ENCODE results near the gene STARD3NL.
"Not testable (repeated sequence)": the region's sequence is repeated elsewhere in the genome, so short reads cannot be mapped to it uniquely, and the experiment has no call there.

STARD3NL gene

DNA sequence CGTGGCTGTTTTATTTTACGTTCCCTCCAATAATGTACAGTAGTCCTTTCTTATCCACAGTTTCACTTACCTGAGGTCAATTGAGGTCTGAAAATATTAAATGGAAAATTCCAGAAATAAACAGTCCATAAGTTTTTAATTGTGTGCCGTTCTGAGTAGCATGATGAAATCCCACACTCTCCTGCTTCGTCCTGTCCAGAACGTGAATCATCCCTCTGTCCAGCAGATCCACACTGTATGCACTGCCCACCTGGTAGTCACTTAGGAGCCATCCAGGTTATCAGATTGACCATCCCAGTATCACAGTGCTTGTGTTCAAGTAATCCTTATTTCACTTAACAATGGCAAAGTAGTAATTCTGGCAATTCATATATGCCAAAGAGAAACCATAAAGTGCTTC lies 46.3 kb downstream of the STARD3NL start:
- no peak for DNase-seq

DNA sequence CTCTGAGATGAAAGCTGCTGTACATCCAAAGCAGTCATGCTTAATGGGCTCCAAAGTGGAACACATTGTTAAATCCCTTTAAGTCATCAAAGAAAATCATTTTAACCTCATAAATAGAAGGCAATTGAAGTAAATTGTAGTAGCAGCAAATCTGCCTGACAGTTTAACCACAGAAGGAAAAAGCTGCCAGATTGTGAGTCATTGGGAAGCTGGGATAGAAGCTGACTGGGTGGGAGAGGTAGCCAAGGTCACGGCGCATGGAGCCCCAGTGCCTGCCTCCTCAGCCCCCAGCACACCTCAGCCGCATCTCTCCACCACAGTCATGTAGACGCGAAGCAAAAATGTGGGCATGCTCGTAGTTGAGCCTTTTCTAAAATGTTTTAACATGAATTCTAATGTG lies 51.3 kb downstream of the STARD3NL start:
- no peak for DNase-seq

DNA sequence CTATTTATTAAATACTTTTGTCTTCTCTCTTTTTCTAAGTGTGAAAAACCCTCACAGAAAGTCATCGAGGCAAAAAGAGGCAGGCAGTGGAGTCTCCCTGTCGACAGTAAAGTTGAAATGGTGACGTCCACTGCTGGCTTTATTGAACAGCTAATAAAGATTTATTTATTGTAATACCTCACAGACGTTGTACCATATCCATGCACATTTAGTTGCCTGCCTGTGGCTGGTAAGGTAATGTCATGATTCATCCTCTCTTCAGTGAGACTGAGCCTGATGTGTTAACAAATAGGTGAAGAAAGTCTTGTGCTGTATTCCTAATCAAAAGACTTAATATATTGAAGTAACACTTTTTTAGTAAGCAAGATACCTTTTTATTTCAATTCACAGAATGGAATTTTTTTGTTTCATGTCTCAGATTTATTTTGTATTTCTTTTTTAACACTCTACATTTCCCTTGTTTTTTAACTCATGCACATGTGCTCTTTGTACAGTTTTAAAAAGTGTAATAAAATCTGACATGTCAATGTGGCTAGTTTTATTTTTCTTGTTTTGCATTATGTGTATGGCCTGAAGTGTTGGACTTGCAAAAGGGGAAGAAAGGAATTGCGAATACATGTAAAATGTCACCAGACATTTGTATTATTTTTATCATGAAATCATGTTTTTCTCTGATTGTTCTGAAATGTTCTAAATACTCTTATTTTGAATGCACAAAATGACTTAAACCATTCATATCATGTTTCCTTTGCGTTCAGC lies 52.0 kb downstream of the STARD3NL start:
- DNase-seq: no peak

DNA sequence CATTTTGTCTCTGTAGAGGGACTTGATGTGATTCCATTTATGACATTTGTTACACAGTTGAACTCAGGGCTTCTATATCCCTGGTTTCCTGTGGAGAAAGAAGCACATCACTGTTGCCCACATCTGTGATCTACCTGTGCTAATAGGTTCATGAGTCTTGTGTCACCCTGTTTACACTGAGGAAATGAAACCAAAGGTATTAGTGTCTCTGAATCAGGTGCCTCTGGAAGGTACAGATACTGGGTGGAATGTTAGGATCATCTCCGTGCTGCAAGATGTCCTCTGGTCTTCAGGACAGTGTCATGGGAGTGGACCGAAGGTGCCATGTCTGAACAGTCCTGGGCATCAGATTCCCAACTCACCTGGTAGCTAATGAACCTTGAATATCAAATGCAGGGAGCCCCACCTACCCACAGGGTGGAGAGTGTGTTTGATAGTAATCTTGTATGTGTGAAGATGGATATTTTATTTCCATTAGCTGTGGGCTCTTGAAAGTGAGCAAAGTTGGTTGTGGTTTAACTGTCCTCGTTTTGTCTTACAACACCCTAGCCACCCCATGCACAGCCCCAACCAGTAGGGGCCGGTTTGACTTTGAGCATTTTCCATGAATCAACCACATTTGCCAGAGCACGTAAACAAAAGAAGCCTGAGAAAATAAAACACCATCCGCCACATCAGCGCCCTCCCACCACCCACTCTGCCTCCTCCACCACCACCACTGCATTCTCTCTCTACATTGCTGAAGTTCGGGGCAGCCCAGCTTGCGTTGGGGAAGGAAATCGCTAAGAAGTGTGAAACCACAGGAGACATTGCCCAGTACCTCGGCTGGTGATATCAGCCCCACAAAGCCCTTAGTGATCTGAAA lies 54.7 kb downstream of the STARD3NL start:
- peak; percentile 20 for DNase-seq

DNA sequence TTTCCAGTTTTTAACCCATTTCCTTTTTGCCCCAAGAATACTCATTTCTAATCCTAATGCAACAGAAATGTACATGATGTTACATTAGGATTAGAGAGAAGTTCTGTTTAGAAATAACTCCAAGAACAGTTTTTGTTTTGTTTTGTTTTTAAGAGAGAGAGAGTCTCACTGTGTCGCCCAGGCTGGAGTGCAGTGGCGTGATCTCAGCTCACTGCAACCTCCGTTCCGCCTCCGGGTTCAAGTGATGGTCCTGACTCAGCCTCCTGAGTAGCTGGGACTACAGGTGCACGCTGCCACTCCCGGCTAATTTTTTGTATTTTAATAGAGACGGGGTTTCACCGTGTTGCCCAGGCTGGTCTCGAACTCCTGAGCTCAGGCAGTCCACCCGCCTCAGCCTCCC lies 56.7 kb downstream of the STARD3NL start:
- DNase-seq: not testable (repeated sequence)

DNA sequence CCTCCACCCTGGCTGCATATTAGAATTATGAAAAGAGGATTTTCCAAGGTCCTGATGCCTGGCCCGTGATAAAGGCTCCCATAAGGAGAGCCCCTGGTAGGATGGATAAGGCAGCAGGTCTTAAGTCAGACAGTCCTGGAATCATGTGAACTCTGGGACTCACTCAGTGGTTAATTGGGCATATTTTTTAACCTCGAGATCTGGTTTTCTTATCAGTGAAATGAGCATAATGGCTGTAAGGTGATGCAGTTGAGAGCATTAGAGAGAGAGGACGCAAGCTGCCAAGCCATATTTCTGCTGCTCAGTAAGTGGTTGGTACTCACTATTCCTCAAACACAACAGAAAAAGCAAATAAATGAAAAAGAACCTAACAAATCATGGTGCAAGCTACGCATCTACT lies 57.6 kb downstream of the STARD3NL start:
- no peak for DNase-seq

DNA sequence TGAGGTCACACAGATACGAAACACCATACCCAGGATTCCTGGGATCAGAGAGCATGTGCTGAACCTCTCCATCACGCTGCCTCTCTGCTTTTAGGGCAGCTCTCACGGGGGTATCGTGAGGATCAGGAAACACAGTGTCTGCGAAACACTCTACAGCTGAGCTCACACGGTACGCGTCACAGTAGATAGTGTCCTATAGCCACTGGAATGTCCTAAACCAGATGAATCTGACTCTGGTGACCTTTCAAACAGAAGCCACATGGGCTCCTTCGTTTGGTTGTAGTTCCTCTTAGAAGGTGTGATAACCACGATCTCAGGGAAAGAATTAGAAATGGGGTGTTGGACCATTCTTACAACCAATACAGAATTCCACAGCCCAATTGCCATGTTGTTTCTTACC lies 61.1 kb downstream of the STARD3NL start:
- not testable (repeated sequence) for DNase-seq

DNA sequence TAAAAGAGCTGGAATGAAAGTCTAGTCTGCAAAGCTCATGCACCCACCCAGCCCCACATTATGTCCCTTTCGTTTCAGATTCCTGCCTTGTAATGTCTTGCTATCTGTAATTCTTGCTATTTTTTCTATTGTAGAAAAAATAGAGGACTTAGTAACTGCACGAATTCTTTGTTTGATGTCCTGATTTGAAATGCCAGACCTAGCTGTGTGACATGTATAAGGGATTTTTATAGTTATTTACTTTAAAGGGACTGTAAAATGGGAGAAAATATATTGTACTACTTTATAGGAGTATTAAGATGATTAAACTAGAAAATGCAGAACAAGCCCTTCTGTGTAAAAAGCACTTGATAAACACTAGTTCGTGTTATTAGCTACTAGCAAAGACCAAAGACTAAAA lies 63.0 kb downstream of the STARD3NL start:
- DNase-seq: no peak

DNA sequence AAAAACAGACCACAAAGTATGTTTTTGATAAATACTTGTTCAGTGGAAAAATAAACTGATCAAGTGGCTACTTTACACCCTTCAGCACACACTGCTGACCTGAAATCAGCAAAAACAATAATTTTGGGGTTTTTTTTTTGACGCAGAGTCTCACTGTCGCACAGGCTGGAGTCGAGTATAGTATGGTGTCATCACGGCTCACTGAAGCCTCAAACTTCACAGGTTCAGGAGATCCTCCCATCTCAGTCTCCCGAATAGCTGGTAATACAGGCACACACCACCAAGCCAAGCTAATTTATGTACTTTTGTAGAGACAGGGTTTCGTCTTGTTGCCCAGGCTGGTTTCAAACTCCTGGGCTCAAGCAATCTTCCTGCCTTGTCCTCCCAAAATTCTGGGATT lies 64.8 kb downstream of the STARD3NL start:
- DNase-seq: no peak

DNA sequence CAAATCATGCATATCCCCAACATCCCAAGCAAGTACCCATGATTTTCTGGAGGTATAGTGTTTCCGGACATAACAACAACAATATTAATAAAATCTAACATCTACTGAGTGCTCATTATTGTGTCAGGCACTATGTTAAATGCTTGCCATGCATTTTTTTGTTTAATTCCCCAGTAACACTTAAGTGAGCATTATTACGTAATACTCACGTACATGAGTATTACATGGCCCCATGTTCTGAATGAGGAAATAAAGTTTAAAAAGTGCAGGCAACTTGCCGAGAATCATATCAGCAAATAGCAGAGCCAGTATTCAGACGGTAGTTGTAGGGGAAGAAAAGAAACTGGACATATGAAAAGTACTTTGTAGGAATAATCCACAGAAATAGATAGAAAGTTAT lies 65.3 kb downstream of the STARD3NL start:
- not testable (repeated sequence) for DNase-seq

DNA sequence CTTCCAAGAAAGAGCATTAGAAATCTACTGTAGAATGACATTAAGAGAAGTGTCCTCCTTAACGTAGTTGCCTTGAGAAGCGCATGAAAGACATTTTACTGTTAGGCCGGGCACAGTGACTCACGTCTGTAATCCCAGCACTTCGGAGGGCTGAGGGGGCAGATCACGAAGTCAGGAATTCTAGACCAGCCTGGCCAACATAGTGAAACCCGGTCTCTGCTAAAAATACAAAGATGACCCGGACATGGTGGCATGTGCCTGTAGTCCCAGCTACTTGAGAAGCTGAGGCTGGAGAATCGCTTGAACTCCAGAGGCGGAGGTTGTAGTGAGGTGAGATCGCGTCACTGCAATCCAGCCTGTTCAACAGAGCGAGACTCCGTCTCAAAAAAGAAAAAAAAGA lies 66.5 kb downstream of the STARD3NL start:
- DNase-seq: no peak

DNA sequence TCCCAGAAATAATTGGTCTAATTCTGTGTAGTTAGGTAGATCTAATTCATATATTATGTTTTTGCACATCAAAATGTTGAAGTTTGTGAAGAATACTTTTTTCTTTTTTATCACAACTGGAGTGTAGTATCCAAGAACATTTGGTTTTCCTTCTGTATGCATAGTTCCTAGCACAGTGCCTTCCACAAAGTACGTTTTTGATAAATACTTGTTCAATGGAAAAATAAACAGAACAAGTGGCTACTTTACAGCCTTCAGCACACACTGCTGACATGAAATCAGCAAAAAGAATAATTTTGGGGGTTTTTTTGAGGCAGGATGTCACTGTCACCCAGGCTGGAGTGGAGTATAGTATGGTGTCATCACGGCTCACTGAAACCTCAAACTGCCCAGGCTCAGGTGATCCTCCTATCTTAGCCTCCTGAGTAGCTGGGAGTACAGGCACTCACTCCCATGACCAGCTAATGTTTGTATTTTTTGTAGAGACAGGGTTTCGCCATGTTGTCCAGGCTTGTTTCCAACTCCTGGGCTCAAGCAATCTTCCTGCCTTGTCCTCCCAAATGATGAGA lies 67.4 kb downstream of the STARD3NL start:
- DNase-seq: no peak

DNA sequence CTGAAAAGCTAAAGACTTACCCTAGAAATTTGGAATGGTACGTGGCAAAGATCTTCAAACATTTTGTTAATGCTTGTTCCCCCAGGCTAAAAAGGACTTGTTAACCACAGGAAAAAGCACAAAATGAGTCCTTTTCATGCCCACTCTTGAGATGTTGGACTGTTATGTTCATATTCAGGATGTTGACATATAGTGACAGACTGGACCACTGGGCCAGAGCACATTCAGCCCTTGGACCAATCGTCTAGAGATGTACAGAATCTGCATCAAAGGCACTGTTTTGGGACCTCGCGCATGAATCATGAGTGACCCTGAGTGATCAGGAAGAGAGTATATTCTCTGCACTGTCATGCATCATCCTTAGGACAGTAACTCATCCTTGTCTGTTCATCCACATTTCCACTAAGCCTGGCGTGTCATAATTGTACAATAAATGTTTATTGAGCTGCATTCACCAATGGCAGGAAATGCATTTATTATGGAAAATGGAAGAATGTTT lies 70.1 kb downstream of the STARD3NL start:
- DNase-seq: no peak

DNA sequence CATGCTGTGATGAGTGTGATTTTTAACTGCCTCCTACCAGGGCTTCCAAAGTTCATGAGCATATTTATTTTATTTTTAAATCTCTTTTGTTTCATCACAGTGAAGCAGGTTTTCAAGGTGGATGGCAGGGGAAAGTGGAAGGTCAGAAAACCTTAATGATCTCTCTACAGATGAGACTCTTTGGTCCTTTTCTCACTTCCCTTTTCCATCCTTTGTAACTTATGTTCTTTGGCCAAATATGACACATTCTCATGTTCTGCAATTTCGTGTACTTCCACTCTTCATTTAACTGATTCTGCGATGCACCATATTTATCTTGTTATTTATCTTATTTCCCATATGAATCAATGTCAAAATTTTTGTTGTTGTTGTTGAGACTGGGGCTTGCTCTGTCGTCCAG lies 71.8 kb downstream of the STARD3NL start:
- not testable (repeated sequence) for DNase-seq

DNA sequence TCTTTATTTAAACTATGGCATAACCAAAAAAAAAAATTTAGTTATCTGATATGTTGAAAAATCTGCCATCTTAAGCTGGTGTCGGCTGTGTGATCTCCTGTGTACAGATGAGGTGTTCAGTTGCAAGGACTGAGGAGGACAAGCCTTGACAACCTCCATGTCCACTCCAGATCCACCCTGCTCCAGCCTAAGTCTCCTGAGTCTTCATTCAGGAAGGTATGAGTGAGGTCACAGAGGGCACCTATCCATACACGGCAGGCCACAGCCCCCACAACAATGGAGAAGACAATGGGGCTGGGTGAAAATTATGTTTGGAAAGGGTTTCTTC lies 79.3 kb downstream of the STARD3NL start:
- no peak for DNase-seq

DNA sequence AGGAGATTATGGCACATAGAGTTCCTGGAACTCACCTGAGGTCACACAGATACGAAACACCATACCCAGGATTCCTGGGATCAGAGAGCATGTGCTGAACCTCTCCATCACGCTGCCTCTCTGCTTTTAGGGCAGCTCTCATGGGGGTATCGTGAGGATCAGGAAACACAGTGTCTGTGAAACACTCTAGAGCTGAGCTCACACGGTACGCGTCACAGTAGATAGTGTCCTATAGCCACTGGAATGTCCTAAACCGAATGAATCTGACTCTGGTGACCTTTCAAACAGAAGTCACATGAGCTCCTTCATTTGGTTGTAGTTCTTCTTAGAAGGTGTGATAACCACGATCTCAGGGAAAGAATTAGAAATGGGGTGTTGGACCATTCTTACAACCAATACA lies 81.1 kb downstream of the STARD3NL start:
- not testable (repeated sequence) for DNase-seq

DNA sequence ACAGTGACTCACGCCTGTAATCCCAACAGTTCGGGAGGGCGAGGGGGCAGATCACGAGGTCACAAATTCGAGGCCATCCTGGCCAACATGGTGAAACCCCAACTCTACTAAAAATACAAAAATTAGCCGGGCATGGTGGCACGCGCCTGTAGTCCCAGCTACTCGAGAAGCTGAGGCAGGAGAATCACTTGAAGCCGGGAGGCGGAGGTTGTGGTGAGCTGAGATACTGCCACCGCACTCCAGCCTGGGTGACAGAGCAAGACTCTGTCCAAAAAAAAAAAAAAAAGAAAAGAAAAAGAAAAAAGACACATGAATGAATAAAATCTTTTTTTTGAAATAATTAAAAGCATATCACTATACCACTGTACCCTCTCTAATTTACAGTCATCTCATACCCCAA lies 83.6 kb downstream of the STARD3NL start:
- DNase-seq: not testable (repeated sequence)

DNA sequence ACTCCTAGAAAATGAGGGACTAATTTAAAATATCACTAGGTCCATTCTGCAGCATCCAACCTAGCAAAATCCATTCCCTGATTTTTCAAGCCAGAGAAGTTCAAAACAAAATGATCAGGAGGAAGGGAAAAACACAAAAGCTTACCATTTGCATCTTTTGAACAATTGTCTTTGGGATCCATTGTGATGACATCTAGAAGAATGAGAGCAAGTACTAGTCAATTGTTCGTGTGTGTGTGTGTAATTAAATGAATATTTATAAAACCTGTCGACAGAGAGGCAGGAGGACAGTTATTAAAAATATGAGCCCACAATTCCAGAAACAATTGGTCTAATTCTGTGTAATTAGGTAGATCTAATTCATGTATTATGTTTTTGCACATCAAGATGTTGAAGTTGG lies 84.0 kb downstream of the STARD3NL start:
- DNase-seq: not testable (repeated sequence)

DNA sequence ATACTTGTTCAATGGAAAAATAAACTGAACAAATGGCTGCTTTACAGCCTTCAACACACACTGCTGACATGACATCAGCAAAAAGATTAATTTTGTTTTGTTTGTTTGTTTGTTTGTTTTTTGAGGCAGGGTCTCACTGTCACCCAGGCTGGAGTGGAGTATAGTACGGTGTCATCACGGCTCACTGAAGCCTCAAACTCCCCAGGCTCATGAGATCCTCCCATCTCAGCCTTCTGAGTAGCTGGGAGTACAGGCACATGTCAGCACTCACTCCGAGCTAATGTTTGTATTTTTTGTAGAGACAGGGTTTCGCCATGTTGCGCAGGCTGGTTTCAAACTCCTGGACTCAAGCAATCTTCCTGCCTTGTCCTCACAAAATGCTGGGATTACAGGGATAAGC lies 84.5 kb downstream of the STARD3NL start:
- no peak for DNase-seq

DNA sequence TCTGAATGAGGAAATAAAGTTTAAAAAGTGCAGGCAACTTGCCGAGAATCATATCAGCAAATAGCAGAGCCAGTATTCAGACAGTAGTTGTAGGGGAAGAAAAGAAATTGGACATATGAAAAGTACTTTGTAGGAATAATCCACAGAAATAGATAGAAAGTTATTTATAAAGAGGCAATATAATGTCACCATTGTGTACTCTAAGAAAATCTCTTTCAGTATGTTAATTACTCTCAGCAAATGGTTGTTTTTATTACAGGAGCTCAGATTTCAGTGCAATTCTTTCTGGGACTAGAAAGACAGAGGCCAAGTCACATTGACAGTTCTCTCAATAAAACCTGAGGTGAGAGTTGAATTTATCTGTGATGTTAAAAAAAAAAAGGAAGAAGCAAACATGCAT lies 85.2 kb downstream of the STARD3NL start:
- not testable (repeated sequence) for DNase-seq

DNA sequence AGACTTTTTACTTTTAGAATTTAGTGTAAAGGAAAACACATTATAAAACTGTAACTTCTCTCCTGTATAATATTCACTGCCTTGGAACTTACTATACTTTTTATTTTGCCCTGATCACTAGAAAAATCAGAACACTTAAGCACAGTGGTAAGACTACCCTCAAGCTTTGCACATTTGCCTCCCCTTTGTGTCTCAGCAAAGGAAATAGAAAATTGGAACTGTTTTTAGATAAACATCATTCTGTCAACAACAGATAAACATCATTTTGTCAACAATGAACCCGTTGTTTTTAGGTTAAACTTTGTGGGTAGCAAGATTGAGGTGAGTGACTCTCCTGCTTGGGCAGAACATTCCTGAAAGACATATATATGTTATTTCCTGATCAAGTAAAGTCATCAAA lies 86.6 kb downstream of the STARD3NL start:
- DNase-seq: not testable (repeated sequence)

DNA sequence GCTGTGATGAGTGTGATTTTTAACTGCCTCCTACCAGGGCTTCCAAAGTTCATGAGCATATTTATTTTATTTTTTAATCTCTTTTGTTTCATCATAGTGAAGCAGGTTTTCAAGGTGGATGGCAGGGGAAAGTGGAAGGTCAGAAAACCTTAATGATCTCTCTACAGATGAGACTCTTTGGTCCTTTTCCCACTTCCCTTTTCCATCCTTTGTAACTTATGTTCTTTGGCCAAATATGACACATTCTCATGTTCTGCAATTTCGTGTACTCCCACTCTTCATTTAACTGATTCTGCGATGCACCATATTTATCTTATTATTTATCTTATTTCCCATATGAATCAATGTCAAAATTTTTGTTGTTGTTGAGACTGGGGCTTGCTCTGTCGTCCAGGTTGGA lies 87.9 kb downstream of the STARD3NL start:
- not testable (repeated sequence) for DNase-seq

DNA sequence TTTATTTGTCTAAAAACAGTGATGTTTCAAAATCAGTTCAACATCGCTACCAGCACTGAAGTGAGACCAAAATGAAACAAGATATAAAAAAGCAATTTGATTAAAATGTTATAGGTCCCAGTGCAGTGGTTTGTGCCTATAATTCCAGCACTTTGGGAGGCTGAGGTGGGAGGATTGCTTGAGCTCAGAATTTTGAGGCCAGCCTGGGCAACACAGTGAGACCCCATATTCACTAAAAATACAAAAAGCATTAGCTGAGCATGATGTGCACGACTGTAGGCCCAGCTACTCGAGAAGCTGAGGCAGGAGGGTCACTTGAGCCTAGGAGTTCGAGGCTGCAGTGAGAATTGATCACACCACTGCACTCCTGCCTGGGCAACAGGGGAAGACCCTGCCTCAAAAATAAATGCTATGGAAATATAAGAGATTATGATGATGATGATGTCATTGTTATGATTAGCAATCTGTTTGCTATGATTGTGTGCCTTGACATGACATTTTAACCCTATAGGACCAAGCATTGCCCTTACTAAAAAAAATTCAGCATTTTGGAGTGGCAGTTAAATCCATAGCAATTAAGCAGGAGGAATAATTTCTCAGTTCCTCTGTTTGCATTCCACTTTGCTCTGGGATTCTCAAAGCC lies 91.8 kb downstream of the STARD3NL start:
- not testable (repeated sequence) for DNase-seq
